Measurements from ENCODE around the gene DNAH10.
A peak's percentile ranks its signal among the peaks of the same experiment; 100 is the strongest.

DNA sequence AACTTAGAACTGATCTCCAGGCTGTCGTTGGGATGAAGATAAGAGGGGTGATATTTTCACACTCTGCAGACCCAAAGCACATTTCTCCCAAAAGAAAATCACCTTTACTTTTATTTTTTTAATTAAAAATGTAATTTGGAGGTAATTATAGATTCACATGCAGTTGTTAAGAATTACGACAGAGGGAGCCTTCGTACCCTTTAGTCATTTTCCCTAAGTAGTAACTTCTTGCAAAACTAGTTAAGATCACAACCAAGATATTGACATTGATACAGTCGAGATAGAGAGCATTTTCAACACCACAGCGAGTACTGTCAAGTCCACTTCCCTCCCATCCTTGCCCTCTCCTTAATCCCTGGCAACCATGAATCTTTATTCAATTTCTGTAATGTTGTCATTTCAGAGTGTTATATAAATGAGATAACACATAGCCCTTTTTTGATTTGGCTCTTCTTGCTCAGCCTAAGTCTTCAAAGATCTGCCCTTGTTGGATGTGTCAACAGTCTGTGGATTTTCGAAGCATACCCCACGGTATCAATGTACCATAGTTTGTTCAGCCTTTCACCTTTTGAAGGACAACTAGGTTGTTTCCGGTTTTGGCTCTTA, 39.6 kb downstream of the DNAH10 start:
- no peak for TF ChIP-seq CREB1 (IDR thresholded peaks at IDR 0.05; ENCODE audit: low read depth)
- peak; percentile 59 for TF ChIP-seq RAD21 (IDR thresholded peaks at IDR 0.05; ENCODE audit: low read depth)
- no peak for TF ChIP-seq TAF1 (IDR thresholded peaks at IDR 0.05; ENCODE audit: low read depth)
- TF ChIP-seq EGR1 (IDR thresholded peaks at IDR 0.05): no peak
- no peak for TF ChIP-seq TCF12 (IDR thresholded peaks at IDR 0.05; ENCODE audit: low read depth)

All from Ishikawa (cell line).